GM12878 (cell line): ENCODE data around the gene CLRN3. TPM values are rescaled to one million over a fixed set of nuclear protein-coding genes. Genes with fewer than 3 reads are reported as not detected.
A peak's percentile ranks its signal among the peaks of the same experiment; 100 is the strongest.

Source experiments
- ATAC-seq: fragments of 200-7000 bp; cut with Tn5 transposase; 3 replicates; pipeline ENCODE4 v1.9.1; 2020; ENCODE audit warnings: mild to moderate bottlenecking, moderate library complexity
- BruUV-seq: library from RNA; stranded (reverse); fragments of 400-500 nt; replicated peaks from 2 replicates; lab custom pipeline; 2021; lab: Mats Ljungman, UMichigan
- CTCF ChIA-PET: fragments of 300-600 bp; sonication (Branson Sonifier 250); formaldehyde crosslinking; extraction: SDS; loops from one replicate; lab custom pipeline; 2021; ENCODE audit warnings: inconsistent platforms; lab: Yijun Ruan, JAX
- POLR2A ChIA-PET: fragments of 350-600 bp; formaldehyde crosslinking; extraction: SDS; loops from one replicate; lab custom pipeline; 2021; ENCODE audit warnings: inconsistent platforms; lab: Charles Lee
- RAD21 ChIA-PET: fragments of 300-600 bp; sonication (Branson Sonifier 250); formaldehyde crosslinking; loops from one replicate; lab custom pipeline; 2023; ENCODE audit warnings: antibody characterized with exemption; ENCODE audit not compliant: unreplicated experiment; lab: Charles Lee
- SMC1A ChIA-PET: fragments of 300-600 bp; sonication (Branson Sonifier 250); formaldehyde crosslinking; loops from one replicate; lab custom pipeline; 2023; ENCODE audit not compliant: unreplicated experiment, uncharacterized antibody; lab: Charles Lee
- DNase-seq: peaks from one replicate; pipeline ENCODE4 v3.0.0-alpha.2; 2011; ENCODE audit warnings: low read depth, low spot score
- FAIRE-seq: peaks from 3 replicates; lab custom pipeline; 2011; peaks lifted over from hg19 to GRCh38; lab: Jason Lieb, UNC
- H2AFZ ChIP-seq: 2 replicates; pipeline ENCODE4 v1.6.0; 2011; ENCODE audit warnings: low read depth, low read length, control low read depth; ENCODE audit not compliant: control insufficient read depth
- H3K27ac ChIP-seq: 2 replicates; pipeline ENCODE4 v1.5.1; 2011; ENCODE audit warnings: control low read depth; ENCODE audit not compliant: control insufficient read depth, insufficient read depth
- H3K27me3 ChIP-seq, 2 experiments: replicated peaks in 1 of 2; 2 replicates each; pipeline versions ENCODE4 v1.6.0 to v1.6.1; 2011; ENCODE audit warnings: low read length in 1 of 2; ENCODE audit not compliant: control insufficient read depth in 2 of 2, insufficient read depth in 2 of 2
- H3K36me3 ChIP-seq, 2 experiments: 2 replicates each; pipeline ENCODE4 v1.5.1; 2011; ENCODE audit warnings: low read length in 1 of 2; ENCODE audit not compliant: control insufficient read depth in 2 of 2, insufficient read depth in 2 of 2
- H3K4me1 ChIP-seq: 2 replicates; pipeline ENCODE4 v1.6.1; 2011; ENCODE audit warnings: mild to moderate bottlenecking, low read length, moderate library complexity, mixed read lengths; ENCODE audit not compliant: control insufficient read depth, insufficient read depth
- H3K4me2 ChIP-seq: 2 replicates; pipeline ENCODE4 v1.6.0; 2011; ENCODE audit warnings: control low read depth; ENCODE audit not compliant: control insufficient read depth, insufficient read depth
- H3K4me3 ChIP-seq: fragments of 200-600 bp; sonication (generic); 2 replicates; pipeline ENCODE4 v1.5.1; 2016
- H3K79me2 ChIP-seq: 2 replicates; pipeline ENCODE4 v1.6.0; 2011; ENCODE audit warnings: low read length; ENCODE audit not compliant: control insufficient read depth, insufficient read depth
- H3K9ac ChIP-seq: 2 replicates; pipeline ENCODE4 v1.8.0; 2011; ENCODE audit warnings: low read length, control low read depth, mixed read lengths; ENCODE audit not compliant: control insufficient read depth, insufficient read depth
- H3K9me3 ChIP-seq: replicated peaks from 3 replicates; pipeline ENCODE4 v1.5.1; 2011; ENCODE audit warnings: mild to moderate bottlenecking, low read length; ENCODE audit not compliant: control insufficient read depth, insufficient read depth
- H4K20me1 ChIP-seq: 2 replicates; pipeline ENCODE4 v1.6.0; 2011; ENCODE audit not compliant: control insufficient read depth, insufficient read depth
- MTA2 ChIP-seq: fragments of 450-650 bp; IDR thresholded peaks from 2 replicates; pipeline ENCODE4 v1.6.1; 2016; ENCODE audit warnings: low read depth, mild to moderate bottlenecking, moderate library complexity
- MYB ChIP-seq: fragments of 150-350 bp; IDR thresholded peaks from 2 replicates; pipeline ENCODE4 v1.6.1; 2014; ENCODE audit warnings: mild to moderate bottlenecking, low read depth, low read length, borderline replicate concordance
- WGBS: methylation state at CpG from one replicate; pipeline ENCODE4 v1.1.6; 2016; ENCODE audit warnings: low lambda C conversion rate; ENCODE audit not compliant: insufficient replicate concordance, insufficient coverage; ENCODE audit errors: missing lambda C conversion rate; 5-methylcytosine and 5-hydroxymethylcytosine counted together
- in situ Hi-C: fragments of 300-500 bp; cut with MboI; formaldehyde crosslinking; loops from 9 replicates; pipeline ENCODE4 v1.14.3; 2018; ENCODE audit warnings: mixed read lengths
- intact Hi-C: fragments of 100-400 bp; cut with micrococcal nuclease; formaldehyde crosslinking; loops from one replicate; pipeline ENCODE4 v1.14.2; 2022; ENCODE audit not compliant: unreplicated experiment
- polyA plus RNA-seq, 11 experiments: library from polyadenylated mRNA; depleted of rRNA in 4 of 11; unstranded in 6 of 11; stranded (reverse) in 5 of 11; fragments of >200 nt; fragmentation: Nextera tagmentation in 4 of 11; fragmentation: Illumina TruSeq in 1 of 11; extraction: Ambion mirVana in 4 of 11; extraction: Trizol in 1 of 11; gene quantifications; 1 replicate in 1 of 11; 2 replicates in 10 of 11; pipeline versions ENCODE4 v1.2.1 to v1.2.3, GENCODE V29; 2011 to 2016; ENCODE audit warnings: inconsistent platforms in 2 of 11, missing spikeins in 2 of 11, low read depth in 1 of 11
- total RNA-seq, 4 experiments: library from RNA; depleted of rRNA in 3 of 4; stranded (reverse); fragments of >200 nt in 3 of 4; fragmentation: Illumina TruSeq in 1 of 4; extraction: Trizol in 1 of 4; gene quantifications; 2 replicates each; pipeline versions ENCODE4 v1.2.1 to v1.2.3, GENCODE V29; 2013 to 2021
- TF ChIP-seq, protein P1 (sequence below), 3 experiments: IDR thresholded peaks in 2 of 3; conservative IDR thresholded peaks in 1 of 3; 2 replicates each; pipeline ENCODE4 v1.5.1; 2011; ENCODE audit warnings: low read depth in 3 of 3, low read length in 3 of 3, mild to moderate bottlenecking in 3 of 3, control low read depth in 2 of 3, moderate library complexity in 2 of 3, inconsistent platforms in 1 of 3, mixed read lengths in 1 of 3; ENCODE audit not compliant: control insufficient read depth in 2 of 3, insufficient read depth in 1 of 3; ENCODE audit errors: extremely low read depth in 1 of 3

The CLRN3 gene
- total and polyA plus RNA-seq, 10 of the 15 experiments (the other 5 are each of a cell fraction or from before 2014, with no cell fraction given): not detected

DNA sequence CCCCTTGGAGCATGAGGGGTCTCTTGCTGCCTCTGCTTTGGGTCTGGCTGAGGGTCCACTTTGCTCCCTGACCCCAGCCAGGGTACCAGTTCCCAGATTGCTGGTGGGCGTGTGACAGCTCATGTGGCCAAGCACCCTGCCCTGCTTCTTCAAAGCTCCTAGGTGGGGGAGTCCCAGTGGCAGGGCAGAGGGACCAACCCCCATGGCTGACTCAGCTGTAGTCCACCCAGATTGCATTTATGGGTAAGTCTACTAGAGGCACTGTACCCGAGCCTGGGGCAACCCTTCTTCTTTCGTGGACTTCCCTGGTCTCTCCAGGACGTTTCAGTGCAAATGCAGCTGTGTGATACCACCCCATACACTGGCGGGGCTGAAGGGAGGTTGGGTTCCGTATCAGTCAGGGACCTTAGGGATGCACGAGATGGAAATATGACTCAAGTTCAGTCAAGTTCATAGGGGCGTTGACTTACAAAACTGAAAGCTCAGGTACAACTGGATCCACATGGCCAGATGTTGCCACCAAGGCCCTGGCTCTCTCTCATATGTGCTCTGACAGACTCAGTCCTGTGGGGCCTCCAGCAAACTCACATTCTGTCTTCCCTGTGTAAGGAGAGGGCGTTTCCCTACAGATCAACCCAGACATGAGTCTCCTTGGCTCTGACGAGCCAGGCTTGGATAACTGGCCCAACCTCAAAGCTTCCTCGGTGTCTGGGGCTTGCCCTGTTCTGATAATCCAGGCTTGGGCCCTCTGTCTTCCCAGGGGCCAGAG, 27.7 kb upstream of the CLRN3 start (continued):
- TF ChIP-seq MYB: no peak

- in situ Hi-C loops: no loop called here
- BruUV-seq: no TSS peak
- Histone ChIP-seq H3K36me3 (no peaks in the 10 kb centered on the region), H3K4me2 (no peak overlapping the region), H3K9me3 (no peaks in the 10 kb centered on the region; the same call in 2 of the 3 replicates), H3K4me1 (no peaks in the 10 kb centered on the region), H3K9ac (no peak overlapping the region), H4K20me1 (no peaks in the 10 kb centered on the region), H3K27ac (no peak overlapping the region), H2AFZ (no peak overlapping the region), H3K27me3 (no peaks in the 10 kb centered on the region), H3K79me2 (no peaks in the 10 kb centered on the region), H3K4me3 (no peak overlapping the region)
- DNase-seq (no peak), FAIRE-seq (no peak), ATAC-seq (peak; percentile 58; the same call in 2 of the 3 replicates)
- no peak for TF ChIP-seq MTA2
- TF ChIP-seq, protein P1, sequence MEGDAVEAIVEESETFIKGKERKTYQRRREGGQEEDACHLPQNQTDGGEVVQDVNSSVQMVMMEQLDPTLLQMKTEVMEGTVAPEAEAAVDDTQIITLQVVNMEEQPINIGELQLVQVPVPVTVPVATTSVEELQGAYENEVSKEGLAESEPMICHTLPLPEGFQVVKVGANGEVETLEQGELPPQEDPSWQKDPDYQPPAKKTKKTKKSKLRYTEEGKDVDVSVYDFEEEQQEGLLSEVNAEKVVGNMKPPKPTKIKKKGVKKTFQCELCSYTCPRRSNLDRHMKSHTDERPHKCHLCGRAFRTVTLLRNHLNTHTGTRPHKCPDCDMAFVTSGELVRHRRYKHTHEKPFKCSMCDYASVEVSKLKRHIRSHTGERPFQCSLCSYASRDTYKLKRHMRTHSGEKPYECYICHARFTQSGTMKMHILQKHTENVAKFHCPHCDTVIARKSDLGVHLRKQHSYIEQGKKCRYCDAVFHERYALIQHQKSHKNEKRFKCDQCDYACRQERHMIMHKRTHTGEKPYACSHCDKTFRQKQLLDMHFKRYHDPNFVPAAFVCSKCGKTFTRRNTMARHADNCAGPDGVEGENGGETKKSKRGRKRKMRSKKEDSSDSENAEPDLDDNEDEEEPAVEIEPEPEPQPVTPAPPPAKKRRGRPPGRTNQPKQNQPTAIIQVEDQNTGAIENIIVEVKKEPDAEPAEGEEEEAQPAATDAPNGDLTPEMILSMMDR (IDR thresholded peaks at IDR 0.05 in 2 of 3, conservative IDR thresholded peaks at IDR 0.05 in 1 of 3; ENCODE audit: control insufficient read depth in 2 of 3, extremely low read depth in 1 of 3, insufficient read depth in 1 of 3, low read depth in 3 of 3, low read length in 3 of 3): 0 out of 6 replicates have a peak, but pooled peaks of 1 of the 3 experiments have one; percentile 10
- SMC1A ChIA-PET: interaction anchor here (0.6 kb wide), 1 partner anchor 40 kb away, joined by 3 read pairs; no protein-coding TSS in a partner anchor
- WGBS: 14% methylated on average over 12 of the region's 12 CpGs
- POLR2A ChIA-PET: no interaction called here
- RAD21 ChIA-PET: no interaction called here
- CTCF ChIA-PET: interaction anchor here (0.9 kb wide), 1 partner anchor 895 kb away, joined by 3 read pairs; no protein-coding TSS in a partner anchor
- intact Hi-C loops: no loop called here
Measured at GRCh38 chr10:127919418-127920271, 26.9 kb upstream of the CLRN3 start.
